Measurements from ENCODE around the gene SUPT16H. TPM values are rescaled to one million over a fixed set of nuclear protein-coding genes. Genes with fewer than 3 reads are reported as not detected.
"Not testable (repeated sequence)": the region's sequence is repeated elsewhere in the genome, so short reads cannot be mapped to it uniquely, and the experiment has no call there.

The SUPT16H gene
- polyA plus RNA-seq, 1 donor = 71.7 TPM

- no peak for DNase-seq (ENCODE audit: low read depth)
These were observed 16.2 kb downstream of the SUPT16H start for GRCh38 chr14:21367582-21368144.

DNA sequence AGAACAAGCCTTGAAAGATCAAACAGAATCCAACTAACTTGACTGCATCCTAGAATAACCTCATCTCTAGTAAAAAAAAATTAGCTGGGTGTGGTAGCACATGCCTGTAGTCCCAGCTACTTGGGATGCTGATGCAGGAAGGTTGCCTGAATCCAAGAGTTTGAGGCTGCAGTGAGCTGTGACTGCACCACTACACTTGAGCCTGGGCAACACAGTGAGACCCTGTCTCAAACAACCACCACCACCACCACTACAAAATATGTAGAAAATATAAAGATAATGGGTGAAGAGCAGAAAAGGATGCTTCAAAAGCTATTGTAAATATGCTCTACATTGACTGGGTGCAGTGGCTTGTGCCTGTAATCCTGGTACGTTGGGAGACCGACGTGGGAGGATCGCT lies 27.3 kb downstream of the SUPT16H start:
- no peak for DNase-seq (ENCODE audit: low read depth)

DNA sequence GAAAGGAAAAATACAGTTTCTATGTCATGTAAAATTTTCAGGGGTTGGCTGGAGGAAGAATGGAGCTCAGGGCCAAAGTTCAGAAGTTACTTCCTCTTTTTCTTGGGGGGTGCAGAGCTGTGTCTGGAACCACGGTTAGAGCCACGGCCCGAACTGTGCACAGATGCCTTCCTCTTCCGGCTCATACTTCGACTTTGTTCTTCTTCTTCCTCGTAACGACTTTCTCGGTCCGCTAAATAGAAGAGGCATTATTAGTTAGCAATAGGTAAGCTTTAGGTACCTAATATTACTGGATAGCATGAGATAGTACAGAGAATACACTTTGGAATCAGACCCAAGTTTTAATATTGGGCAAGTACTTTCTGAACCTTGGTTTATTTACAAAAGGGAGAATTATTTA lies 31.2 kb downstream of the SUPT16H start:
- DNase-seq (ENCODE audit: low read depth) = no peak

DNA sequence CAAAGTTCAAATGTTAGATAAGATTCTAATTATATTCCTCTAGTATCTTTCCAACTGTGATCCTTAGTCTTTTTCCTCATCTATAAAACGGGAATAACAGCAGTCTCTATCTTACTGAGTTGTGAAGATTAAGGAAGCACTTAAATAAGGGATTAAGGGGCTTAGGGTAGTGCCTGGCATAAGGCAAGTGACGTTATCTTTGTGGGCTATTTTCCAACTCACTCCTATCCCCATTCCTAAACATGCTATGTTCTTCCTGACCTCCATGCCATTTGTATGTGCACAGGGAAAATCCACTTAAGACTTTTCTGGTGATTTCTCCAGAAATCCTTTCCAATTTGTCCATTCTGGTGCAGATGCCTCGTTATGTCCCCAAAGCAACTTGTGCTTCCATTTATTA lies 33.3 kb downstream of the SUPT16H start:
- no peak for DNase-seq (ENCODE audit: low read depth)

- DNase-seq (ENCODE audit: low read depth) = no peak
These were observed 36.6 kb downstream of the SUPT16H start for GRCh38 chr14:21347201-21347600.

DNA sequence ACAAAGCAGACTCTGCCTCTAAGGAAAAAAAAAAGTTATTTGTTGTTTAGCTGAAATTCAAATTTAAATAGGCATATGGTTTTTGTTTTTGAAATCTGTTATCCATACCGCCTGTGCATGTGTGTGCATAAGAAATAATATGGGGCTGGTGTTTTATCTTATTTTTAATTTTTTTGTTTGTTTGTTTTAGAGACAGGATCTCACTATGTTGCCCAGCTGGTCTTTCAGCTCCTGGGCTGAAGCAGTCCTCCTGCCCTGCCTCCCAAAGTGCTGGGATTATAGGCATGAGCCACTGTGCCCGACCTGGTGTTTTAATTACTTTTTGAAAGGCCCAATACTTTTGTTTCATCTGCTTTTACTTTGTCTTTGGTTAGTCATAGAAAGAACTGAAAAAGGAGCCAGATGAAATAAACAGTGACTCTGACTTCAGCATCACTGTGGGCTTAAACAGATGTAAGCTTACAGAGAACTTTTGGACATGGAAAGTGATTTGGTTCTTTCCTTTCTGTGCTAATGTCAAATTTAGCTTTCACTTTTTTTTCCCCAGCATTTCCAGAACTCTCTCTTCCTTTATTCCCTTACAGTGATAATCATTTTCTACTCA lies 37.2 kb downstream of the SUPT16H start:
- no peak for DNase-seq (ENCODE audit: low read depth)

DNA sequence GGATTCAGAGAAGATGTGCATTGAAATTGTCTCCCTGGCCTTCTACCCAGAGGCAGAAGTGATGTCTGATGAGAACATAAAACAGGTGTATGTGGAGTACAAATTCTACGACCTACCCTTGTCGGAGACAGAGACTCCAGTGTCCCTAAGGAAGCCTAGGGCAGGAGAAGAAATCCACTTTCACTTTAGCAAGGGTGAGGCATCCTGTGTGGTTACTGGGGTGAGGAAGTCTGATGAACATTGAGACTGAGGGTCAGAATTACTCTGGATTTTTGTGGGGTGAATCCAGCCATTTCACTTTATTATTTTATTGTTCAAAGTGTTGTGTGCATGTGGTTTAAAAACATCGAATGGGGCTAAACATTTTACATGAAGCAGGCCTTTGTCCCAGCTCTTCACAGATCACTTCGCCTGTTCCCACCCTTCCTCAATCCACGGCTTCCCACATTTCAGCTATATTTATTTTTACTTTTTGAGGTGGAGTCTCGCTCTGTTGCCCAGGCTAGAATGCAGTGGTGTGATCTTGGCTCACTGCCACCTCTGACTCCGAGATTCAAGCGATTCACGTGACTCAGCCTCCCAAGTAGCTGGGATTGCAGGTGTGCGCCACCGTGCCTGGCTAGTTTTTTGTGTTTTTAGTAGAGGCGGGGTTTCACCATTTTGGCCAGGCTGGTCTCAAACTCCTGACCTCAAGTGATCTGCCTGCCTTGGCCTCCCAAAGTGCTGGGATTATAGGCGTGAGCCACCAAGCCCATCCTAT lies 40.6 kb downstream of the SUPT16H start:
- DNase-seq (ENCODE audit: low read depth) = no peak

GRCh38 chr14:21334202-21334906 lies 49.5 kb downstream of the SUPT16H start:
- DNase-seq (ENCODE audit: low read depth) = no peak

DNA sequence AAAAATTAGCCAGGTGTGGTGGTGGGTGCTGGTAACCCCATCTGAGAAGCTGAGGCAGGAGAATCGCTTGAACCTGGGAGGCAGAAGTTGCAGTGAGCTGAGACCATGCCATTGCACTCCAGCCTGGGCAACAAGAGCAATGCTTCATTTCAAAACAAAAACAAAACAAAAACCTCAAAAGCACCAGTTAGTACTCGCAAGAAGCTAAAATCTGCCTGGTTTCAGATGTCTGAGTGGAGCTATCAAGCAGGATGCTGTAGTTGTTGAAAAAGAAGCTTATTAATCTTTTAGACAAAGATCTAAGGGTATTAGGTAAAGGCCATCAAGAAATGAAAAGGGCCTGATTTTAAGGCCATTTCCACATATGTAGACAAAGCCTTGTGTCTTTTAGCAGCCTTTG lies 50.9 kb downstream of the SUPT16H start:
- no peak for DNase-seq (ENCODE audit: low read depth)

GRCh38 chr14:21326972-21327371 lies 56.8 kb downstream of the SUPT16H start:
- DNase-seq (ENCODE audit: low read depth) = no peak

GRCh38 chr14:21322716-21323115 lies 61.1 kb downstream of the SUPT16H start:
- DNase-seq (ENCODE audit: low read depth) = no peak

- no peak for DNase-seq (ENCODE audit: low read depth)
These were observed 62.9 kb downstream of the SUPT16H start for GRCh38 chr14:21320913-21321312.

- no peak for DNase-seq (ENCODE audit: low read depth)
These were observed 66.4 kb downstream of the SUPT16H start for GRCh38 chr14:21317398-21317797.

GRCh38 chr14:21313512-21313911 lies 70.3 kb downstream of the SUPT16H start:
- DNase-seq (ENCODE audit: low read depth) = no peak

GRCh38 chr14:21311614-21312013 lies 72.2 kb downstream of the SUPT16H start:
- DNase-seq (ENCODE audit: low read depth) = no peak

GRCh38 chr14:21309956-21310355 lies 73.9 kb downstream of the SUPT16H start:
- DNase-seq (ENCODE audit: low read depth) = no peak

DNA sequence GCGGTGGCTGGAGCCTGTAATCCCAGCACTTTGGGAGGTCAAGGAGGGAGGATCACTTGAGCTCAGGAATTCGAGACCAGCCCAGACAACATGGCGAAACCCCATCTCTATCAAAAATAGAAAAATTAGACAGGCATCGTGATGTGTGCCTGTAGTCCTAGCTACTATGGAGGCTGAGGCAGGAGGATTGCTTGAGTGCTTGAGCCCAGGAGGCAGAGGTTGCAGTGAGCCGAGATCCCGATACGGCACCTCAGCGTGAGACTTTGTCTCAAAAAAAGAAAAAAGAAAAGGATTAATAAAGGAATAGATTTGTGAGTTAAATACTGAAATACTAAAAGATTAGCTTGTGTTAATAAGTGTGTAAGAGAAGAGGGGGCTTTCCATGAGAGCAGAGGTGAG lies 74.6 kb downstream of the SUPT16H start:
- DNase-seq (ENCODE audit: low read depth) = no peak

DNA sequence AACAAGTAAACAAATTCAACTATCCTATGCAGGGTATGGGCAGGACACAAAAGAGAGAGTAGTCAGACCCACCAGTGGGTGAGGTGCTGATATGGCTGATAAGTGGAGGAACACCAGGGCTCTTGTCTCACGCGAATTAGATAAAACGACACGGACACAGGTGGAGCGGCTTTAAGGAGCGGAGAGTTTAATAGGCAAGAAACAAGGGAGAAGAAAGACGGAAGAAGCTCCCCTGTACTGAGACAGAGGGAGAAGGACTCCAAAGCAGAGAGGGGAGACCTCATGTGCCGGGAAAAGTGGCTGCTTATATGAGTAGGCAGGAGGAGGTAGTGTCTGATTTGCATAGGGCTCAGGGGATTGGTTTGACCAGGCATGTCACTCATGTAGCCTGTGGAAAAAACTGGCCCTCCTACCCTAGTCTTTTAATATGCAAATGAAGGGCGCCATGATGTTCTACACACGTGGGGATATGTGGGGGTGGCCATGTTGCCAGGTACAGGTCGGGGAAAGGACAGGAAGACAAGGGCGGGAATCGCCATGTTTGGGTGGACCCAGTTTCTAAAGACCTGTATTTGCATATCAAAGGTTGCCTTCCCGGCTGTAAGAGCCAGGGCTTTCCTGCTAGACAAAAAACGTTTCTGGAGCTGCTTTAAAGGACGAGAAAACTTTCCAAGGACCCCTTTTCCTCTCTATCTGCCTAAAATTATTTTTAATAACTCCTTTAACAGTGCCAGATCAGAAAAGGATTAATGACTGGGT lies 75.2 kb downstream of the SUPT16H start:
- peak; percentile 17 for DNase-seq (ENCODE audit: low read depth)

- DNase-seq (ENCODE audit: low read depth) = no peak
These were observed 75.7 kb downstream of the SUPT16H start for GRCh38 chr14:21308132-21308478.

DNA sequence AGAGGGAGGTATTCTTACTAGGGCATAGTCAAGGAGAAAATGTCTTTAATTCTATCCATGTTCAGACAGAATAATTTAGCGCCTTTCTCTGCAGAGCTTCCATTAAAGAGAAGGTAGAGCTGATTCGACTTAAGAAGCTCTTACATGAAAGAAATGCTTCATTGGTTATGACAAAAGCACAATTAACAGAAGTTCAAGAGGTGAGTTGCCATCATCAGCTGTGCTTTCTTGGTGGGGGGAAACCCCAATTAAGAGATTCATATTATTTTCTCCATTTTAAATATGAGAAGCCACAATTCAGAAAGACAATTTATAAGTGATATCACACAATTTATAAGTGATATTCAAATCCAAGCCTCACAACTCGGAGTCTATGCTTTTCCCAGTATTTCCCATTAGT lies 76.2 kb downstream of the SUPT16H start:
- no peak for DNase-seq (ENCODE audit: low read depth)

DNA sequence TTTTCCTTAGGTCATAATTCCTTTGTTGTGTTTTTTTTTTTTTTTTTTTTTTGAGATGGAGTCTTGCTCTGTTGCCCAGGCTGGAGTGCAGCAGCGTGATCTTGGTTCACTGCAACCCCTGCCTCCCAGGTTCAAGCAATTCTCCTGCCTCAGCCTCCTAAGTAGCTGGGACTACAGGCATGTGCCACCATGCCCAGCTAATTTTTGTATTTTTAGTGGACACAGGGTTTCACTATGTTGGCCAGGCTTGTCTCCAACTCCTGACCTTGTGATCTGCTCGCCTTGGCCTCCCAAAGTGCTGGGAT lies 81.0 kb downstream of the SUPT16H start:
- not testable (repeated sequence) for DNase-seq (ENCODE audit: low read depth)
